A549 (cell line): Measurements from ENCODE around the gene TMX1. TPM values are rescaled to one million over a fixed set of nuclear protein-coding genes. Genes with fewer than 3 reads are reported as not detected.

Experiments
- ATAC-seq, 2 experiments: fragments of 200-7000 bp in 1 of 2; fragments of >200 bp in 1 of 2; cut with Nextera tagmentation in 1 of 2; cut with Tn5 transposase in 1 of 2; 3 replicates each; pipeline versions ENCODE4 v1.8.0 to v1.9.1; 2018 to 2020; ENCODE audit warnings: mild to moderate bottlenecking in 1 of 2, moderate library complexity in 1 of 2
- CTCF ChIA-PET: fragments of 300-600 bp; sonication (Branson Sonifier 250); formaldehyde crosslinking; extraction: SDS; loops from one replicate; lab custom pipeline; 2021; ENCODE audit warnings: antibody characterized with exemption, inconsistent platforms; lab: Yijun Ruan, JAX
- POLR2A ChIA-PET: fragments of 350-600 bp; formaldehyde crosslinking; extraction: SDS; loops from one replicate; lab custom pipeline; 2021; ENCODE audit warnings: antibody characterized with exemption, inconsistent platforms; lab: Yijun Ruan, JAX
- DNase-seq, 2 experiments: peaks; one replicate each; pipeline versions ENCODE4 v3.0.0 to v3.0.0-alpha.2; 2011 to 2016; ENCODE audit warnings: low read depth in 1 of 2, low spot score in 1 of 2
- FAIRE-seq: peaks from 2 replicates; lab custom pipeline; 2011; peaks lifted over from hg19 to GRCh38; lab: Jason Lieb, UNC
- H3K27ac ChIP-seq, 2 experiments: fragments of >200 bp; sonication (Bioruptor Twin); formaldehyde crosslinking; 3 replicates each; pipeline ENCODE4 v1.5.1; 2016 to 2017
- H3K4me1 ChIP-seq: fragments of >200 bp; sonication (Bioruptor Twin); formaldehyde crosslinking; 3 replicates; pipeline ENCODE4 v1.6.1; 2016
- H3K4me2 ChIP-seq: fragments of >200 bp; sonication (Bioruptor Twin); formaldehyde crosslinking; 3 replicates; pipeline ENCODE4 v1.6.1; 2016
- H3K4me3 ChIP-seq: fragments of >200 bp; sonication (Bioruptor Twin); formaldehyde crosslinking; 3 replicates; pipeline ENCODE4 v1.5.1; 2016
- H3K9me3 ChIP-seq: fragments of >200 bp; sonication (Bioruptor Twin); formaldehyde crosslinking; 3 replicates; pipeline ENCODE4 v1.6.1; 2016
- CBX2 ChIP-seq: fragments of 200-600 bp; sonication (generic); IDR thresholded peaks from 2 replicates; pipeline ENCODE4 v1.6.1; 2016; ENCODE audit warnings: low read depth, mild to moderate bottlenecking, borderline replicate concordance
- CHD2 ChIP-seq: fragments of 150-350 bp; IDR thresholded peaks from 2 replicates; pipeline ENCODE4 v1.6.1; 2014; ENCODE audit warnings: low read length; ENCODE audit not compliant: partially characterized antibody
- EP300 ChIP-seq, 2 experiments: fragments of >200 bp; sonication (Bioruptor Twin); formaldehyde crosslinking; IDR thresholded peaks; 2 replicates in 1 of 2; 3 replicates in 1 of 2; pipeline ENCODE4 v1.6.1; 2016 to 2017
- FOSL2 ChIP-seq, 2 experiments: fragments of 450-650 bp in 1 of 2; fragments of >200 bp in 1 of 2; sonication (Bioruptor Twin) in 1 of 2; formaldehyde crosslinking; IDR thresholded peaks; 2 replicates each; pipeline versions ENCODE4 v1.5.0 to v1.6.1; 2016 to 2020; ENCODE audit warnings: mild to moderate bottlenecking in 1 of 2, moderate library complexity in 1 of 2
- HDAC2 ChIP-seq: fragments of 200-600 bp; sonication (generic); IDR thresholded peaks from 2 replicates; pipeline ENCODE4 v1.6.1; 2016
- HOXB5 ChIP-seq: fragments of 250-450 bp; sonication (Bioruptor Pico); IDR thresholded peaks from 2 replicates; pipeline ENCODE4 v1.5.0; 2020; ENCODE audit warnings: mild to moderate bottlenecking, moderate library complexity
- KDM1A ChIP-seq: fragments of 200-600 bp; sonication (generic); IDR thresholded peaks from 2 replicates; pipeline ENCODE4 v1.6.1; 2016; ENCODE audit warnings: low read depth, mild to moderate bottlenecking
- MAZ ChIP-seq: fragments of 150-350 bp; IDR thresholded peaks from 2 replicates; pipeline ENCODE4 v1.6.1; 2014; ENCODE audit warnings: antibody characterized with exemption, low read depth, low read length, borderline replicate concordance
- MYC ChIP-seq: IDR thresholded peaks from 2 replicates; pipeline ENCODE4 v1.6.1; 2012; ENCODE audit warnings: mild to moderate bottlenecking, inconsistent platforms, low read length, improper control_type of control experiment, borderline replicate concordance
- NPAS2 ChIP-seq: fragments of 250-450 bp; sonication (Bioruptor Pico); IDR thresholded peaks from 2 replicates; pipeline ENCODE4 v1.8.0; 2022; ENCODE audit warnings: mild to moderate bottlenecking, moderate library complexity, borderline replicate concordance
- PHF8 ChIP-seq: fragments of 200-600 bp; sonication (generic); IDR thresholded peaks from 2 replicates; pipeline ENCODE4 v1.6.1; 2016; ENCODE audit warnings: low read depth, mild to moderate bottlenecking, antibody characterized with exemption, moderate library complexity, borderline replicate concordance
- POLR2A ChIP-seq: IDR thresholded peaks from 2 replicates; pipeline ENCODE4 v1.6.1; 2012; ENCODE audit warnings: mild to moderate bottlenecking, low read length
- POLR2AphosphoS2 ChIP-seq: conservative IDR thresholded peaks from 2 replicates; pipeline ENCODE4 v1.6.1; 2012; ENCODE audit warnings: low read length, improper control_type of control experiment, inconsistent platforms
- RAD21 ChIP-seq, 2 experiments: fragments of >200 bp in 1 of 2; sonication (Bioruptor Twin) in 1 of 2; formaldehyde crosslinking in 1 of 2; IDR thresholded peaks in 1 of 2; conservative IDR thresholded peaks in 1 of 2; 2 replicates in 1 of 2; 3 replicates in 1 of 2; pipeline ENCODE4 v1.6.1; 2012 to 2018; ENCODE audit warnings: inconsistent platforms in 1 of 2
- SREBF2 ChIP-seq: fragments of 450-650 bp; IDR thresholded peaks from 2 replicates; pipeline ENCODE4 v1.6.1; 2014; ENCODE audit warnings: mild to moderate bottlenecking, moderate library complexity
- ZNF302 ChIP-seq: fragments of 250-450 bp; sonication (Bioruptor Pico); IDR thresholded peaks from 2 replicates; pipeline ENCODE4 v1.9.0; 2021; ENCODE audit warnings: inconsistent platforms, mild to moderate bottlenecking, moderate library complexity
- ZSCAN20 ChIP-seq: fragments of 250-450 bp; sonication (Bioruptor Pico); IDR thresholded peaks from 2 replicates; pipeline ENCODE4 v1.8.0; 2022; ENCODE audit warnings: mild to moderate bottlenecking, moderate library complexity
- WGBS: methylation state at CpG from one replicate; pipeline ENCODE4 v1.1.6; 2017; ENCODE audit errors: missing lambda C conversion rate; 5-methylcytosine and 5-hydroxymethylcytosine counted together
- polyA plus RNA-seq, 4 experiments: library from polyadenylated mRNA; depleted of rRNA in 3 of 4; stranded (reverse); fragments of >200 nt; fragmentation: RNase III in 1 of 4; extraction: RNeasy Plus Mini Kit Qiagen cat#74134 plus additional on column Dnase treatment in 1 of 4; gene quantifications; 2 replicates in 3 of 4; 3 replicates in 1 of 4; pipeline ENCODE4 v1.2.3, GENCODE V29; 2011 to 2017
- TF ChIP-seq, protein P1 (sequence below): IDR thresholded peaks from 2 replicates; pipeline ENCODE4 v1.6.1; 2012; ENCODE audit warnings: low read depth, borderline replicate concordance
- TF ChIP-seq, protein P2 (sequence below): fragments of >200 bp; sonication (Bioruptor Twin); formaldehyde crosslinking; IDR thresholded peaks from 3 replicates; pipeline ENCODE4 v1.5.1; 2016

Gene TMX1
- polyA plus RNA-seq, 2 of the 4 experiments (the other 2 are of a cell fraction): 58.6 to 64.0 TPM

DNA sequence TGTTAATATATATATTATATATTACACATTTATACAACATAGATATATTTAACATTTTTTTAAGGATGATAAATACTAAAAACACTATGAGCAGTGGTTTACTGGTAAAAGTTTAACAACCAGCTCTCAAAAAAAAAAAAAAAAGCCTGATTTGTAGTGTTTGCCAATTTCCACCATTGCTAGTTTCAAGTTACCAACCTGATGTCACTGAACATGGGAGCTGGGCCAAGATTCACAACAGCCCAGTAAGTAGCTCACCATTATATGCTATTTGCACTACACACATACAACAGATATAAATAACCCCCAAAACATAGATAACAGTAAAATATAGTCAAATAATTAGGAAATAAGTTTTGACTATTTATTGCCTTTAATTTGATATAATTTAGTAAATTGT is 28.9 kb upstream of the TMX1 start:
- no peak for ATAC-seq
- no peak for TF ChIP-seq PHF8
- TF ChIP-seq ZNF302 (CRISPR knock-in tag): no peak
- no peak for TF ChIP-seq NPAS2 (CRISPR knock-in tag)
- TF ChIP-seq HOXB5 (CRISPR knock-in tag): no peak
- TF ChIP-seq EP300 (IDR thresholded peaks at IDR 0.05): no peak
- no peak for TF ChIP-seq MAZ
- no peak for TF ChIP-seq SREBF2
- TF ChIP-seq FOSL2 (IDR thresholded peaks at IDR 0.05): no peak
- no peak for TF ChIP-seq FOSL2 (CRISPR knock-in tag; IDR thresholded peaks at IDR 0.05)
- TF ChIP-seq, protein P1, sequence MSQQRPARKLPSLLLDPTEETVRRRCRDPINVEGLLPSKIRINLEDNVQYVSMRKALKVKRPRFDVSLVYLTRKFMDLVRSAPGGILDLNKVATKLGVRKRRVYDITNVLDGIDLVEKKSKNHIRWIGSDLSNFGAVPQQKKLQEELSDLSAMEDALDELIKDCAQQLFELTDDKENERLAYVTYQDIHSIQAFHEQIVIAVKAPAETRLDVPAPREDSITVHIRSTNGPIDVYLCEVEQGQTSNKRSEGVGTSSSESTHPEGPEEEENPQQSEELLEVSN: no peak
- TF ChIP-seq CHD2: no peak
- TF ChIP-seq HDAC2: no peak
- TF ChIP-seq CBX2: no peak
- TF ChIP-seq, all 56 proteins: peak for 0
- DNase-seq (peak in 1 of 2 experiments; percentile 14), FAIRE-seq (no peak)
- Histone ChIP-seq H3K9me3 (no peaks in the 10 kb centered on the region), H3K4me3 (no peak overlapping the region), H3K4me1 (0 out of 3 replicates have a peak, but pooled peaks cover 5% of the 10 kb centered on the region), H3K27ac (no peak overlapping the region), H3K4me2 (no peak overlapping the region)
- CTCF ChIA-PET: interaction anchor here (0.6 to 1.3 kb wide), 3 partner anchors 46 to 569 kb away, joined by 3 read pairs; no protein-coding TSS in a partner anchor
- POLR2A ChIA-PET: interaction anchor here (0.6 to 0.7 kb wide), 2 partner anchors 47 to 181 kb away, joined by 3 to 5 read pairs; no protein-coding TSS in a partner anchor

DNA sequence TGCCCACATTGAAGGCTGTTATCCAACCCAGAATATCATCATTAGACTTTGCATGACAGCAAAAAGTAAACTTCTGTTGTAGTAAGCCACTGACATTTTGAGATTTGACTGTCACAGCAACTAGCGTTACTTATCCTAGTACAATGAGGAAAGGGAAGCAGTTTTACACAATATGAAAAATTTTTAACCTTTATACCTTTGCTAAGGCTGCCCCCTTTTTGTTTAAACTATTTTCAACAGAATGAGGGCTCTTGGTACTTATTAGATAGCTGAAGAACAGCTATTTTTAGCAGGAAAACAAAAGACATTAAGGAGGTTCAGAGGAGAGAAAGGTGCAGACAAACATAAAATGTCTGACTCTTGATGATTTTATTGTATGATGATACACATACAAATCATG is 23.4 kb upstream of the TMX1 start:
- 0 out of 3 replicates have a peak, but pooled peaks cover under 1% of the 10 kb centered on the region for H3K4me1 ChIP-seq
- no peak for ATAC-seq
- FAIRE-seq: no peak
- H3K4me3 ChIP-seq: no peak overlapping the region
- H3K9me3 ChIP-seq: no peaks in the 10 kb centered on the region
- 81% methylated on average over 1 of the region's 1 CpG for WGBS
- ChIA-PET POLR2A (interaction anchor here (1.0 kb wide), 1 partner anchor 121 kb away, joined by 3 read pairs; no protein-coding TSS in a partner anchor), CTCF (interaction anchor here (0.6 to 3.0 kb wide), 6 partner anchors 10 to 273 kb away, joined by 3 to 17 read pairs (median 4); partner anchors contain the start of gene PYGL)
- H3K27ac ChIP-seq: no peak overlapping the region
- TF ChIP-seq, protein P2, sequence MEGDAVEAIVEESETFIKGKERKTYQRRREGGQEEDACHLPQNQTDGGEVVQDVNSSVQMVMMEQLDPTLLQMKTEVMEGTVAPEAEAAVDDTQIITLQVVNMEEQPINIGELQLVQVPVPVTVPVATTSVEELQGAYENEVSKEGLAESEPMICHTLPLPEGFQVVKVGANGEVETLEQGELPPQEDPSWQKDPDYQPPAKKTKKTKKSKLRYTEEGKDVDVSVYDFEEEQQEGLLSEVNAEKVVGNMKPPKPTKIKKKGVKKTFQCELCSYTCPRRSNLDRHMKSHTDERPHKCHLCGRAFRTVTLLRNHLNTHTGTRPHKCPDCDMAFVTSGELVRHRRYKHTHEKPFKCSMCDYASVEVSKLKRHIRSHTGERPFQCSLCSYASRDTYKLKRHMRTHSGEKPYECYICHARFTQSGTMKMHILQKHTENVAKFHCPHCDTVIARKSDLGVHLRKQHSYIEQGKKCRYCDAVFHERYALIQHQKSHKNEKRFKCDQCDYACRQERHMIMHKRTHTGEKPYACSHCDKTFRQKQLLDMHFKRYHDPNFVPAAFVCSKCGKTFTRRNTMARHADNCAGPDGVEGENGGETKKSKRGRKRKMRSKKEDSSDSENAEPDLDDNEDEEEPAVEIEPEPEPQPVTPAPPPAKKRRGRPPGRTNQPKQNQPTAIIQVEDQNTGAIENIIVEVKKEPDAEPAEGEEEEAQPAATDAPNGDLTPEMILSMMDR: no peak
- no peak for TF ChIP-seq POLR2AphosphoS2
- peak in 1 of 2 experiments; percentile 21; a peak in 1 of 5 replicates for TF ChIP-seq RAD21 (conservative IDR thresholded peaks at IDR 0.05 in 1 of 2, IDR thresholded peaks at IDR 0.05 in 1 of 2)
- no peak for TF ChIP-seq ZSCAN20 (CRISPR knock-in tag)
- TF ChIP-seq MYC: no peak
- TF ChIP-seq KDM1A: no peak
- TF ChIP-seq POLR2A: no peak
- no peak for DNase-seq
- H3K4me2 ChIP-seq: no peak overlapping the region
